ENCODE measurements around the gene TSEN15. TPM values are rescaled to one million over a fixed set of nuclear protein-coding genes. Genes with fewer than 3 reads are reported as not detected.

TSEN15 gene
- total and polyA plus RNA-seq, 4 donors: 9.1 to 21.9 (median 19.3) TPM

DNA sequence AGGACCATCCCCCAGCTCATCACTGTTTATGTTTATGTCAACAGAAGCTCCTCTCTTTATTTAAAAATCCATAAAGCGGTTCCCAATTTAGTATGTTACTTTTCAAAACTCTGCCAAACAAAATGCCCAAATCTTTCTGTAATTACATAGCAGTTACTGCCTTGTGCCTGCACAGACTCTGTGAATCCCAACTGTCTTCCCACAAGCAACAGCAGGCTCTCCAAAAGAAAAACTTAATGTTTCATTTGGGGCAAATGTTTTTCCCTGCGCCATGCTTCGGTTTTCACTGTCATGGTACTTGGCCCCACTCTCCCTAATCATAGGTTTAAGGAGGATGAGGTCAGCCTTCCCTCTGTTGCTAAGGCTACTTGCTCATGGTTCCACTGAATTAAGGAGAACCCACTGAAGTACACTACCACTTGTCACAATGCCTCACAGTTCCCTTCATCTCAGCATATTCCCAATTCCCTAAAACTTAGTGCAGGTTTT is 18.6 kb upstream of the TSEN15 start (continued):
- TF ChIP-seq CTCF (IDR thresholded peaks at IDR 0.05; ENCODE audit: low read depth, low read length, missing input control): no peak
- TF ChIP-seq, protein P1, sequence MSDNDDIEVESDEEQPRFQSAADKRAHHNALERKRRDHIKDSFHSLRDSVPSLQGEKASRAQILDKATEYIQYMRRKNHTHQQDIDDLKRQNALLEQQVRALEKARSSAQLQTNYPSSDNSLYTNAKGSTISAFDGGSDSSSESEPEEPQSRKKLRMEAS (IDR thresholded peaks at IDR 0.05): no peak
- TF ChIP-seq YY1 (IDR thresholded peaks at IDR 0.05): no peak
- no peak for TF ChIP-seq TAF1 (conservative IDR thresholded peaks at IDR 0.05)
- TF ChIP-seq ATF3 (IDR thresholded peaks at IDR 0.05): no peak
- no peak for TF ChIP-seq HNF4G (IDR thresholded peaks at IDR 0.05)
- TF ChIP-seq, protein P2, sequence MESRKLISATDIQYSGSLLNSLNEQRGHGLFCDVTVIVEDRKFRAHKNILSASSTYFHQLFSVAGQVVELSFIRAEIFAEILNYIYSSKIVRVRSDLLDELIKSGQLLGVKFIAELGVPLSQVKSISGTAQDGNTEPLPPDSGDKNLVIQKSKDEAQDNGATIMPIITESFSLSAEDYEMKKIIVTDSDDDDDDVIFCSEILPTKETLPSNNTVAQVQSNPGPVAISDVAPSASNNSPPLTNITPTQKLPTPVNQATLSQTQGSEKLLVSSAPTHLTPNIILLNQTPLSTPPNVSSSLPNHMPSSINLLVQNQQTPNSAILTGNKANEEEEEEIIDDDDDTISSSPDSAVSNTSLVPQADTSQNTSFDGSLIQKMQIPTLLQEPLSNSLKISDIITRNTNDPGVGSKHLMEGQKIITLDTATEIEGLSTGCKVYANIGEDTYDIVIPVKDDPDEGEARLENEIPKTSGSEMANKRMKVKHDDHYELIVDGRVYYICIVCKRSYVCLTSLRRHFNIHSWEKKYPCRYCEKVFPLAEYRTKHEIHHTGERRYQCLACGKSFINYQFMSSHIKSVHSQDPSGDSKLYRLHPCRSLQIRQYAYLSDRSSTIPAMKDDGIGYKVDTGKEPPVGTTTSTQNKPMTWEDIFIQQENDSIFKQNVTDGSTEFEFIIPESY (IDR thresholded peaks at IDR 0.05): no peak

DNA sequence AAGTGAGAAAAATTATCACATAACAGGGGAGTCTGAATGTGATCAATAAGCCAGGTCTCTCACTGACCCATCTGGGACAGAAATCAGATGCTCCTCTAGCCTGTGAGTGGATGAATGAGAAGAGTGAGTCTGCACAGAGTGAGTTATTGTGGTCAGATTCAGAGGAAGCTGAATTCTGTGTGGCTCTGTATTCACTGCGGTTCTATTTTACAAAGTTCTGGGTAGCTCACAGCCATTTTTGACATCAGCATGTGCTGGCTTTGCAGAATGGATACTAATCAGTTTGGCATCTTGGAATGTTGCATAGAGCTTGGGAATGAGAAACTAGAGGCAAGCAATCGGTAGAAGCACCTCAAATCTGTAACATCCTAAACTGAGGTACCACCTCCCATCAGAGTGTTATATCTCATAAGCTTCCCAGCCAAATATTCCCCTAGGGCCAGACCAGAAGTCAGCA is 17.8 kb upstream of the TSEN15 start:
- DNase-seq (ENCODE audit: low spot score): no peak
- H3K27me3 ChIP-seq (ENCODE audit: control insufficient read depth in 4 of 4, insufficient read depth in 4 of 4, low read length in 3 of 4): peaks cover 0 to 7% (median 1%) of the 10 kb centered on the region in 4 donors
- WGBS: 77% methylated on average over 2 of the region's 2 CpGs
- H3K27ac ChIP-seq (ENCODE audit: low read depth in 1 of 2, low read length in 2 of 2): no peak overlapping the region
- no peak overlapping the region for H3K9ac ChIP-seq (ENCODE audit: low read depth in 1 of 2, low read length in 2 of 2)
- H3K4me1 ChIP-seq (ENCODE audit: control insufficient read depth in 4 of 4, insufficient read depth in 4 of 4, low read length in 3 of 4): peaks cover 11 to 22% (median 17%) of the 10 kb centered on the region in 4 donors
- H3K4me3 ChIP-seq (ENCODE audit: low read depth in 1 of 3, low read length in 3 of 3): no peak overlapping the region
- H3K9me3 ChIP-seq (ENCODE audit: control insufficient read depth in 4 of 4, low read length in 3 of 4): no peaks in the 10 kb centered on the region
- TF ChIP-seq GABPA (IDR thresholded peaks at IDR 0.05 in 1 of 2, conservative IDR thresholded peaks at IDR 0.05 in 1 of 2) (no peak), YY1 (IDR thresholded peaks at IDR 0.05) (no peak), HNF4G (IDR thresholded peaks at IDR 0.05) (no peak), RAD21 (IDR thresholded peaks at IDR 0.05) (no peak), FOXA1 (IDR thresholded peaks at IDR 0.05) (no peak), TAF1 (conservative IDR thresholded peaks at IDR 0.05) (no peak), NR2F2 (IDR thresholded peaks at IDR 0.05) (no peak), CTCF (IDR thresholded peaks at IDR 0.05; ENCODE audit: low read depth, low read length, missing input control) (no peak), EGR1 (IDR thresholded peaks at IDR 0.05; ENCODE audit: low read depth in 2 of 2) (no peak)
- TF ChIP-seq, protein P3, sequence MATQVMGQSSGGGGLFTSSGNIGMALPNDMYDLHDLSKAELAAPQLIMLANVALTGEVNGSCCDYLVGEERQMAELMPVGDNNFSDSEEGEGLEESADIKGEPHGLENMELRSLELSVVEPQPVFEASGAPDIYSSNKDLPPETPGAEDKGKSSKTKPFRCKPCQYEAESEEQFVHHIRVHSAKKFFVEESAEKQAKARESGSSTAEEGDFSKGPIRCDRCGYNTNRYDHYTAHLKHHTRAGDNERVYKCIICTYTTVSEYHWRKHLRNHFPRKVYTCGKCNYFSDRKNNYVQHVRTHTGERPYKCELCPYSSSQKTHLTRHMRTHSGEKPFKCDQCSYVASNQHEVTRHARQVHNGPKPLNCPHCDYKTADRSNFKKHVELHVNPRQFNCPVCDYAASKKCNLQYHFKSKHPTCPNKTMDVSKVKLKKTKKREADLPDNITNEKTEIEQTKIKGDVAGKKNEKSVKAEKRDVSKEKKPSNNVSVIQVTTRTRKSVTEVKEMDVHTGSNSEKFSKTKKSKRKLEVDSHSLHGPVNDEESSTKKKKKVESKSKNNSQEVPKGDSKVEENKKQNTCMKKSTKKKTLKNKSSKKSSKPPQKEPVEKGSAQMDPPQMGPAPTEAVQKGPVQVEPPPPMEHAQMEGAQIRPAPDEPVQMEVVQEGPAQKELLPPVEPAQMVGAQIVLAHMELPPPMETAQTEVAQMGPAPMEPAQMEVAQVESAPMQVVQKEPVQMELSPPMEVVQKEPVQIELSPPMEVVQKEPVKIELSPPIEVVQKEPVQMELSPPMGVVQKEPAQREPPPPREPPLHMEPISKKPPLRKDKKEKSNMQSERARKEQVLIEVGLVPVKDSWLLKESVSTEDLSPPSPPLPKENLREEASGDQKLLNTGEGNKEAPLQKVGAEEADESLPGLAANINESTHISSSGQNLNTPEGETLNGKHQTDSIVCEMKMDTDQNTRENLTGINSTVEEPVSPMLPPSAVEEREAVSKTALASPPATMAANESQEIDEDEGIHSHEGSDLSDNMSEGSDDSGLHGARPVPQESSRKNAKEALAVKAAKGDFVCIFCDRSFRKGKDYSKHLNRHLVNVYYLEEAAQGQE (IDR thresholded peaks at IDR 0.05): no peak
- H3K36me3 ChIP-seq (ENCODE audit: control insufficient read depth in 4 of 4, insufficient read depth in 3 of 4, low read depth in 1 of 4, low read length in 3 of 4): no peaks in the 10 kb centered on the region

All from liver (tissue), 9 donors.